CD14-positive monocyte (primary cell): ENCODE data around the gene PGP. TPM values are rescaled to one million over a fixed set of nuclear protein-coding genes. Genes with fewer than 3 reads are reported as not detected.

ENCODE experiments used
- DNase-seq, 3 donors: peaks; one replicate each; pipeline ENCODE4 v3.0.0-alpha.2; 2011 to 2022
- H2AFZ ChIP-seq: 2 replicates; pipeline ENCODE4 v1.6.0; 2012; ENCODE audit warnings: mild to moderate bottlenecking, low read depth, low read length, inconsistent platforms; ENCODE audit not compliant: insufficient read depth, poor library complexity, severe bottlenecking
- H3K27ac ChIP-seq, 2 donors: 1 replicate in 1 of 2; 2 replicates in 1 of 2; pipeline ENCODE4 v1.5.1; 2012 to 2013; ENCODE audit warnings: low read length in 2 of 2, control low read depth in 1 of 2, inconsistent platforms in 1 of 2, low read depth in 1 of 2, mild to moderate bottlenecking in 1 of 2
- H3K27me3 ChIP-seq, 2 donors: one replicate each; pipeline versions ENCODE4 v1.6.0 to v1.6.1; 2011 to 2013; ENCODE audit warnings: low read length in 2 of 2; ENCODE audit not compliant: control insufficient read depth in 2 of 2, insufficient read depth in 2 of 2
- H3K36me3 ChIP-seq, 2 donors: replicated peaks in 1 of 2; 1 replicate in 1 of 2; 2 replicates in 1 of 2; pipeline versions ENCODE4 v1.5.1 to v1.6.1; 2012 to 2013; ENCODE audit warnings: low read length in 2 of 2, control low read depth in 1 of 2, inconsistent platforms in 1 of 2, mild to moderate bottlenecking in 1 of 2; ENCODE audit not compliant: insufficient read depth in 2 of 2, control insufficient read depth in 1 of 2
- H3K4me1 ChIP-seq, 2 donors: 1 replicate in 1 of 2; 2 replicates in 1 of 2; pipeline versions ENCODE4 v1.5.1 to v1.6.1; 2012 to 2013; ENCODE audit warnings: low read length in 2 of 2, control low read depth in 1 of 2, inconsistent platforms in 1 of 2, mild to moderate bottlenecking in 1 of 2, moderate library complexity in 1 of 2; ENCODE audit not compliant: insufficient read depth in 2 of 2, control insufficient read depth in 1 of 2
- H3K4me2 ChIP-seq: replicated peaks from 2 replicates; pipeline ENCODE3; 2012; ENCODE audit warnings: low read length, moderate library complexity, mild to moderate bottlenecking; ENCODE audit not compliant: poor library complexity, severe bottlenecking; ENCODE audit errors: extremely low read depth
- H3K4me3 ChIP-seq, 3 experiments: fragments of 200-600 bp in 1 of 3; sonication (generic) in 1 of 3; replicated peaks in 1 of 3; 1 replicate in 2 of 3; 2 replicates in 1 of 3; pipeline ENCODE4 v1.5.1; 2011 to 2013; ENCODE audit warnings: low read length in 3 of 3, mild to moderate bottlenecking in 3 of 3, control low read depth in 2 of 3, low read depth in 2 of 3, inconsistent platforms in 1 of 3, moderate library complexity in 1 of 3
- H3K79me2 ChIP-seq: 2 replicates; pipeline ENCODE4 v1.6.0; 2012; ENCODE audit warnings: mild to moderate bottlenecking, control low read depth, inconsistent platforms, low read length, moderate library complexity; ENCODE audit not compliant: insufficient read depth
- H3K9ac ChIP-seq: 2 replicates; pipeline ENCODE4 v1.6.0; 2017; ENCODE audit warnings: low read length, mild to moderate bottlenecking; ENCODE audit not compliant: insufficient read depth, poor library complexity, severe bottlenecking
- H3K9me3 ChIP-seq, 2 donors: replicated peaks in 1 of 2; 1 replicate in 1 of 2; 2 replicates in 1 of 2; pipeline versions ENCODE4 v1.5.1 to v1.6.1; 2012 to 2013; ENCODE audit warnings: low read length in 2 of 2, control low read depth in 1 of 2; ENCODE audit not compliant: control insufficient read depth in 1 of 2, insufficient read depth in 1 of 2
- H4K20me1 ChIP-seq: 2 replicates; pipeline ENCODE4 v1.6.0; 2012; ENCODE audit warnings: mild to moderate bottlenecking, low read length, control low read depth, moderate library complexity; ENCODE audit not compliant: insufficient read depth
- H3K27ac Mint-ChIP-seq, 7 donors: one replicate each; pipeline ENCODE4 v1.8.0; 2020; ENCODE audit warnings: mild to moderate bottlenecking in 7 of 7, mixed read lengths in 7 of 7, moderate library complexity in 6 of 7, inconsistent platforms in 2 of 7
- H3K27me3 Mint-ChIP-seq, 3 donors: one replicate each; pipeline ENCODE4 v1.8.0; 2021 to 2022; ENCODE audit warnings: low read depth in 3 of 3, mild to moderate bottlenecking in 3 of 3, mixed read lengths in 3 of 3, moderate library complexity in 3 of 3, inconsistent platforms in 1 of 3
- H3K36me3 Mint-ChIP-seq, 2 donors: one replicate each; pipeline ENCODE4 v1.8.0; 2020; ENCODE audit warnings: mixed read lengths in 2 of 2, inconsistent platforms in 1 of 2, mild to moderate bottlenecking in 1 of 2
- H3K4me1 Mint-ChIP-seq: one replicate; pipeline ENCODE4 v1.8.0; 2020; ENCODE audit warnings: mild to moderate bottlenecking, mixed read lengths
- H3K4me3 Mint-ChIP-seq, 2 donors: one replicate each; pipeline ENCODE4 v1.8.0; 2020; ENCODE audit warnings: mild to moderate bottlenecking in 2 of 2, mixed read lengths in 2 of 2, moderate library complexity in 1 of 2
- H3K9me3 Mint-ChIP-seq, 7 donors: one replicate each; pipeline ENCODE4 v1.8.0; 2020 to 2022; ENCODE audit warnings: mixed read lengths in 7 of 7, mild to moderate bottlenecking in 6 of 7, moderate library complexity in 6 of 7, inconsistent platforms in 2 of 7
- whole genome bisulfite sequencing: methylation state at CpG from one replicate; pipeline ENCODE4 v1.1.5; 2013; ENCODE audit warnings: missing lambda C conversion rate; ENCODE audit not compliant: insufficient coverage; 5-methylcytosine and 5-hydroxymethylcytosine counted together
- intact Hi-C, 2 donors: fragments of 100-400 bp; cut with micrococcal nuclease; formaldehyde crosslinking; loops; one replicate each; pipeline versions ENCODE4 v1.15.0 to v1.15.1; 2023
- polyA plus RNA-seq, 3 donors: library from polyadenylated mRNA; depleted of rRNA in 1 of 3; unstranded in 2 of 3; stranded (reverse) in 1 of 3; fragments of 300-500 nt in 2 of 3; fragments of >200 nt in 1 of 3; fragmentation: Illumina TruSeq in 2 of 3; gene quantifications; 1 replicate in 2 of 3; 2 replicates in 1 of 3; pipeline ENCODE4 v1.2.3, GENCODE V29; 2012 to 2021
- TF ChIP-seq, protein P1 (sequence below): fragments of 200-600 bp; IDR thresholded peaks from one replicate; pipeline ENCODE4 v1.8.0; 2022; ENCODE audit warnings: antibody characterized with exemption, mild to moderate bottlenecking

Gene PGP
- polyA plus RNA-seq, 3 donors: 7.2 to 20.2 (median 19.2) TPM

DNA sequence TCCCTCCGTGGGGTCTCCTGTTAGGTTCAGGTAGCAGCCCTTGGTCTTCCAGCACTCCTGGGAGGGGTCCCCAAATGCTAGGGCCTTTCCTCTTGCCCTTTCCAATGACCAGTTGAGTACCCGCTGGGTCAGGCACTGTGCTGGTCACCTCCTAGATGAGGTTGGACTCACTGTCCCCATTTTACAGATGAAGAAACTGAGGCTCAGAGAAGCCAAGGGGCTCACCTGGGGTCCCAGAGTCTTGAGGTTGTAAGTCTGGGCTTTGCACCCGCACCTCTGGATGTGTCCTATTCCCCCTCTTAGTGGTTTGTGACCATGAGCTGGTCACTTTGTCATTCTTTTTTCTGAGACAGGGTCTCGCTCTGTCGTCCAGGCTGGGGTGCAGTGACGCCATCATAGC lies 16.9 kb downstream of the PGP start:
- Mint-ChIP-seq H3K27me3 (peaks cover 52 to 79% (median 60%) of the 10 kb centered on the region in 3 donors), H3K27ac (no peak overlapping the region), H3K9me3 (peaks cover 0 to 18% (median 6%) of the 10 kb centered on the region in 7 donors), H3K4me1 (peaks cover 4% of the 10 kb centered on the region), H3K36me3 (no peaks in the 10 kb centered on the region), H3K4me3 (peak overlapping the region in 1 of 2 donors; percentile 76)
- H3K27ac ChIP-seq: no peak overlapping the region
- no peak overlapping the region for H3K9ac ChIP-seq
- no peak overlapping the region for H3K4me3 ChIP-seq
- peaks cover 0 to 7% of the 10 kb centered on the region in 2 donors for H3K9me3 ChIP-seq
- WGBS: 76% methylated on average over 5 of the region's 6 CpGs
- no peaks in the 10 kb centered on the region for H3K79me2 ChIP-seq
- peaks cover 35 to 56% of the 10 kb centered on the region in 2 donors for H3K27me3 ChIP-seq
- no peak overlapping the region for H2AFZ ChIP-seq
- no peak for DNase-seq
- H3K4me2 ChIP-seq: no peak overlapping the region
- intact Hi-C loops: loop anchor here in 1 of 2 donors (5.0 kb wide), 1 partner anchor 55 kb away; the partner anchor contains the start of gene ECI1
- H3K4me1 ChIP-seq: peaks cover 3 to 7% of the 10 kb centered on the region in 2 donors
- no peaks in the 10 kb centered on the region for H3K36me3 ChIP-seq
- TF ChIP-seq, protein P1, sequence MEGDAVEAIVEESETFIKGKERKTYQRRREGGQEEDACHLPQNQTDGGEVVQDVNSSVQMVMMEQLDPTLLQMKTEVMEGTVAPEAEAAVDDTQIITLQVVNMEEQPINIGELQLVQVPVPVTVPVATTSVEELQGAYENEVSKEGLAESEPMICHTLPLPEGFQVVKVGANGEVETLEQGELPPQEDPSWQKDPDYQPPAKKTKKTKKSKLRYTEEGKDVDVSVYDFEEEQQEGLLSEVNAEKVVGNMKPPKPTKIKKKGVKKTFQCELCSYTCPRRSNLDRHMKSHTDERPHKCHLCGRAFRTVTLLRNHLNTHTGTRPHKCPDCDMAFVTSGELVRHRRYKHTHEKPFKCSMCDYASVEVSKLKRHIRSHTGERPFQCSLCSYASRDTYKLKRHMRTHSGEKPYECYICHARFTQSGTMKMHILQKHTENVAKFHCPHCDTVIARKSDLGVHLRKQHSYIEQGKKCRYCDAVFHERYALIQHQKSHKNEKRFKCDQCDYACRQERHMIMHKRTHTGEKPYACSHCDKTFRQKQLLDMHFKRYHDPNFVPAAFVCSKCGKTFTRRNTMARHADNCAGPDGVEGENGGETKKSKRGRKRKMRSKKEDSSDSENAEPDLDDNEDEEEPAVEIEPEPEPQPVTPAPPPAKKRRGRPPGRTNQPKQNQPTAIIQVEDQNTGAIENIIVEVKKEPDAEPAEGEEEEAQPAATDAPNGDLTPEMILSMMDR: no peak
- H4K20me1 ChIP-seq: no peaks in the 10 kb centered on the region

DNA sequence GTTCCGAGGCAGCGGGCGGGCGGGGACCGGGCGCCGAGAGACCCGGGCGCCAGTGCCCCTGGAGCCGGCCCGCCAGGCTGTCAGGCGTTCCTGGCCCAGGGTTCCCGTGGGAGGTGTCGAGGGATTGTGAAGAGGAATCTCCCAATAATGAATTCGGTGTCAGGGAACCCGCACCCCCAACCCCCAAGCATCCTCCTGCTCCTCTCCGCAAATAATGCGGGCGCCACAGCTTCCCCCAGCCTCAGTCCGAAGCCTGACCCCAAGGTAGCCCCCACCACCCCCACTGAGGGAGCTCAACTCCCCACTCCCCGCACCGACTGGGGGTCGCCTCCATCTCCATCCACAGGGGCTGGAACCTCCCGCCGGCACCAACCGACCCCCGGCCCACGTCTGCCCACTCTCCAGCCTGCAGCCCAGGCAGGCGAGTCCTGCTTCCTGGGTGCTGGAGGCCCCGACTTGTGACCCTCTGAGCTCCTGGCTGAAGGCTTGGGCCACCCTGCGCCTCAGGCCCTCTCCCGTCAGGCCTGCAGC lies 17.6 kb downstream of the PGP start:
- H3K4me3 Mint-ChIP-seq: peak overlapping the region; percentile 27 to 76
- no peak overlapping the region for H3K9ac ChIP-seq
- peaks cover 35 to 56% of the 10 kb centered on the region in 2 donors for H3K27me3 ChIP-seq
- H3K36me3 ChIP-seq: no peaks in the 10 kb centered on the region
- peaks cover 0 to 7% of the 10 kb centered on the region in 2 donors for H3K9me3 ChIP-seq
- no peak overlapping the region for H2AFZ ChIP-seq
- H3K36me3 Mint-ChIP-seq: no peaks in the 10 kb centered on the region
- intact Hi-C loops: loop anchor here in 1 of 2 donors (5.0 kb wide), 1 partner anchor 55 kb away; the partner anchor contains the start of gene ECI1
- H3K4me3 ChIP-seq: no peak overlapping the region
- H3K27ac Mint-ChIP-seq: no peak overlapping the region
- DNase-seq: no peak
- TF ChIP-seq, protein P1: no peak
- peaks cover 3 to 7% of the 10 kb centered on the region in 2 donors for H3K4me1 ChIP-seq
- H3K27me3 Mint-ChIP-seq: peaks cover 52 to 82% (median 60%) of the 10 kb centered on the region in 3 donors
- H3K79me2 ChIP-seq: no peaks in the 10 kb centered on the region
- peaks cover 0 to 16% (median 4%) of the 10 kb centered on the region in 7 donors for H3K9me3 Mint-ChIP-seq
- 26% methylated on average over 20 of the region's 32 CpGs for WGBS
- no peaks in the 10 kb centered on the region for H4K20me1 ChIP-seq
- peaks cover 4% of the 10 kb centered on the region for H3K4me1 Mint-ChIP-seq
- no peak overlapping the region for H3K4me2 ChIP-seq
- H3K27ac ChIP-seq: no peak overlapping the region
